ENCODE results near the gene RXRB.

Gene RXRB

GRCh38 chr6:33208091-33208967 lies 7.9 kb upstream of the RXRB start, which contains the start of gene RING1:
RING1 (plus strand) TSS chr6:33208500; CDS start chr6:33208823, 323 bp downstream.
- Histone ChIP-seq H3K27ac (ENCODE audit: low read depth, low read length) (peak within 1 kb of the TSS; percentile 91), H3K4me3 (ENCODE audit: low read length) (peak within 1 kb of the TSS; percentile 85), H3K27me3 (ENCODE audit: control insufficient read depth, insufficient read depth, low read length) (no peaks in the 10 kb centered on the region), H3K4me1 (ENCODE audit: control insufficient read depth, insufficient read depth, low read length) (peaks cover 8% of the 10 kb centered on the region), H3K9ac (ENCODE audit: low read length) (peak within 1 kb of the TSS; percentile 100), H3K36me3 (ENCODE audit: control insufficient read depth, insufficient read depth, low read length) (peaks cover 11% of the 10 kb centered on the region)

GRCh38 chr6:33207552-33208090 lies 7.2 kb upstream of the RXRB start:
- Histone ChIP-seq H3K4me3 (ENCODE audit: low read length) (peak overlapping the region; percentile 85), H3K4me1 (ENCODE audit: control insufficient read depth, insufficient read depth, low read length) (peaks cover 8% of the 10 kb centered on the region), H3K9ac (ENCODE audit: low read length) (peak overlapping the region; percentile 100), H3K36me3 (ENCODE audit: control insufficient read depth, insufficient read depth, low read length) (peaks cover 16% of the 10 kb centered on the region), H3K27me3 (ENCODE audit: control insufficient read depth, insufficient read depth, low read length) (no peaks in the 10 kb centered on the region), H3K27ac (ENCODE audit: low read depth, low read length) (peak overlapping the region; percentile 91)

- Histone ChIP-seq H3K27ac (ENCODE audit: low read depth, low read length) (no peak overlapping the region), H3K9ac (ENCODE audit: low read length) (no peak overlapping the region), H3K36me3 (ENCODE audit: control insufficient read depth, insufficient read depth, low read length) (peaks cover 18% of the 10 kb centered on the region), H3K4me3 (ENCODE audit: low read length) (peak overlapping the region; percentile 85), H3K4me1 (ENCODE audit: control insufficient read depth, insufficient read depth, low read length) (peaks cover 14% of the 10 kb centered on the region), H3K27me3 (ENCODE audit: control insufficient read depth, insufficient read depth, low read length) (no peaks in the 10 kb centered on the region)
These were observed 6.5 kb upstream of the RXRB start for GRCh38 chr6:33206864-33207551.

- H3K27ac ChIP-seq (ENCODE audit: low read depth, low read length): no peak overlapping the region
- H3K9ac ChIP-seq (ENCODE audit: low read length): no peak overlapping the region
- peaks cover 20% of the 10 kb centered on the region for H3K36me3 ChIP-seq (ENCODE audit: control insufficient read depth, insufficient read depth, low read length)
- peaks cover 22% of the 10 kb centered on the region for H3K4me1 ChIP-seq (ENCODE audit: control insufficient read depth, insufficient read depth, low read length)
- H3K27me3 ChIP-seq (ENCODE audit: control insufficient read depth, insufficient read depth, low read length): no peaks in the 10 kb centered on the region
- no peak overlapping the region for H3K4me3 ChIP-seq (ENCODE audit: low read length)
These were observed 5.8 kb upstream of the RXRB start for GRCh38 chr6:33206027-33206863.

- Histone ChIP-seq H3K27me3 (ENCODE audit: control insufficient read depth, insufficient read depth, low read length) (no peaks in the 10 kb centered on the region), H3K27ac (ENCODE audit: low read depth, low read length) (no peak overlapping the region), H3K4me3 (ENCODE audit: low read length) (peak overlapping the region; percentile 92), H3K9ac (ENCODE audit: low read length) (no peak overlapping the region), H3K36me3 (ENCODE audit: control insufficient read depth, insufficient read depth, low read length) (peaks cover 18% of the 10 kb centered on the region), H3K4me1 (ENCODE audit: control insufficient read depth, insufficient read depth, low read length) (peaks cover 22% of the 10 kb centered on the region)
These were observed 4.9 kb upstream of the RXRB start for GRCh38 chr6:33205191-33206026.

- peak within 1 kb of the TSS; percentile 92 for H3K4me3 ChIP-seq (ENCODE audit: low read length)
- H3K4me1 ChIP-seq (ENCODE audit: control insufficient read depth, insufficient read depth, low read length): peaks cover 22% of the 10 kb centered on the region
- H3K36me3 ChIP-seq (ENCODE audit: control insufficient read depth, insufficient read depth, low read length): peaks cover 16% of the 10 kb centered on the region
- H3K9ac ChIP-seq (ENCODE audit: low read length): peak within 1 kb of the TSS; percentile 58
- H3K27ac ChIP-seq (ENCODE audit: low read depth, low read length): peak within 1 kb of the TSS; percentile 61
- H3K27me3 ChIP-seq (ENCODE audit: control insufficient read depth, insufficient read depth, low read length): no peaks in the 10 kb centered on the region
These were observed 4.1 kb upstream of the RXRB start, which contains the start of gene HSD17B8 for GRCh38 chr6:33204415-33205190. HSD17B8 (plus strand) TSS chr6:33204655; CDS start chr6:33204669, 14 bp downstream.

GRCh38 chr6:33204165-33204414 lies 3.6 kb upstream of the RXRB start:
- H3K9ac ChIP-seq (ENCODE audit: low read length): no peak overlapping the region
- H3K36me3 ChIP-seq (ENCODE audit: control insufficient read depth, insufficient read depth, low read length): peaks cover 16% of the 10 kb centered on the region
- H3K4me1 ChIP-seq (ENCODE audit: control insufficient read depth, insufficient read depth, low read length): peaks cover 22% of the 10 kb centered on the region
- H3K27ac ChIP-seq (ENCODE audit: low read depth, low read length): no peak overlapping the region
- no peaks in the 10 kb centered on the region for H3K27me3 ChIP-seq (ENCODE audit: control insufficient read depth, insufficient read depth, low read length)
- peak overlapping the region; percentile 92 for H3K4me3 ChIP-seq (ENCODE audit: low read length)

- H3K4me3 ChIP-seq (ENCODE audit: low read length): peak overlapping the region; percentile 92
- no peak overlapping the region for H3K27ac ChIP-seq (ENCODE audit: low read depth, low read length)
- no peaks in the 10 kb centered on the region for H3K27me3 ChIP-seq (ENCODE audit: control insufficient read depth, insufficient read depth, low read length)
- H3K9ac ChIP-seq (ENCODE audit: low read length): no peak overlapping the region
- H3K36me3 ChIP-seq (ENCODE audit: control insufficient read depth, insufficient read depth, low read length): peaks cover 16% of the 10 kb centered on the region
- H3K4me1 ChIP-seq (ENCODE audit: control insufficient read depth, insufficient read depth, low read length): peaks cover 22% of the 10 kb centered on the region
These were observed 3.1 kb upstream of the RXRB start for GRCh38 chr6:33203443-33204164.

GRCh38 chr6:33202799-33203198 lies 2.3 kb upstream of the RXRB start:
- Histone ChIP-seq H3K4me1 (ENCODE audit: control insufficient read depth, insufficient read depth, low read length) (peaks cover 22% of the 10 kb centered on the region), H3K27me3 (ENCODE audit: control insufficient read depth, insufficient read depth, low read length) (no peaks in the 10 kb centered on the region), H3K4me3 (ENCODE audit: low read length) (no peak overlapping the region), H3K27ac (ENCODE audit: low read depth, low read length) (no peak overlapping the region), H3K9ac (ENCODE audit: low read length) (no peak overlapping the region), H3K36me3 (ENCODE audit: control insufficient read depth, insufficient read depth, low read length) (peaks cover 16% of the 10 kb centered on the region)

- H3K9ac ChIP-seq (ENCODE audit: low read length): no peak overlapping the region
- peaks cover 19% of the 10 kb centered on the region for H3K4me1 ChIP-seq (ENCODE audit: control insufficient read depth, insufficient read depth, low read length)
- H3K27me3 ChIP-seq (ENCODE audit: control insufficient read depth, insufficient read depth, low read length): no peaks in the 10 kb centered on the region
- peaks cover 22% of the 10 kb centered on the region for H3K36me3 ChIP-seq (ENCODE audit: control insufficient read depth, insufficient read depth, low read length)
- no peak overlapping the region for H3K27ac ChIP-seq (ENCODE audit: low read depth, low read length)
- H3K4me3 ChIP-seq (ENCODE audit: low read length): peak overlapping the region; percentile 91
These were observed 1.5 kb upstream of the RXRB start for GRCh38 chr6:33201935-33202334.
